ENCODE measurements around the gene RNF144B.

Gene RNF144B

GRCh38 chr6:18412068-18412467, 24.9 kb downstream of the RNF144B start:
- no peak for DNase-seq

DNA sequence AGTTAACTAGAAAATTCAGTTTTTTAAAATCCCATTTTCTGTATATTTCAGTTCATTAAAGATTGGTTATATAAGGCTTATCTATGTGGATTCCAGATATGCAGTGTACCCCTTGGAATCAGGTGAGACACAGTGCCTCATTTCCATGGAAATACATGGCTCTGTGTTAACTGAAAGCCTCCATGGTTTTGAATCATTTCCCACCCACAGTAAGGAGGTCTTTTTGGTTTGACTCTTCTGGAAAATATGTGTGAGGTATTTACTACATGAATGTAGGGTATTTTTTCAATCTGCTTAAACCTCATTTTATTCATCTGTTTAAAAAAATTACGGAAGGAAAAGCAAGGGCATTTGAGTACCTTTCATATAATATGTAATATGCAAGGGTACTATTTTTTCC, 25.5 kb downstream of the RNF144B start:
- no peak for DNase-seq

- no peak for DNase-seq
These were observed 26.2 kb downstream of the RNF144B start for GRCh38 chr6:18413381-18413780.

- no peak for DNase-seq
These were observed 27.0 kb downstream of the RNF144B start for GRCh38 chr6:18414116-18414515.

GRCh38 chr6:18415207-18415606, 28.1 kb downstream of the RNF144B start:
- DNase-seq, result no peak

GRCh38 chr6:18415671-18416340, 28.7 kb downstream of the RNF144B start:
- DNase-seq, result no peak

DNA sequence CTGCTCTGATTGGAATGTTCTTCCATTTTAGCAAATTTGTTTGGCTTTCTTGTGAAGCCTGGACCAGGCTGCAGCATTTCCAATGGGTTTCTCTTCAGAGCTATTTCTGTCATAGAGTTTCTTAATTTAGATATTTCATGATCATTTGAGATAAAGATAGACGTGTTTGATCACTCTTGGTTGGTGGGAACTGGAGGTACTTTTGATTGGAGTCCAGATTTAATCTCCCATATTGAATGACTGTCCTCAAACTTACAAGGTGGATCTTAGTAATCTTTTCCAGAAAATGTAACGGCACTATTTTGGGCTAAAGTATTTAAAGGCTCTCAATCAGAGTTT, 29.2 kb downstream of the RNF144B start:
- no peak for DNase-seq

GRCh38 chr6:18420328-18420727, 33.2 kb downstream of the RNF144B start:
- no peak for DNase-seq

GRCh38 chr6:18422136-18422535, 35.0 kb downstream of the RNF144B start:
- no peak for DNase-seq

DNA sequence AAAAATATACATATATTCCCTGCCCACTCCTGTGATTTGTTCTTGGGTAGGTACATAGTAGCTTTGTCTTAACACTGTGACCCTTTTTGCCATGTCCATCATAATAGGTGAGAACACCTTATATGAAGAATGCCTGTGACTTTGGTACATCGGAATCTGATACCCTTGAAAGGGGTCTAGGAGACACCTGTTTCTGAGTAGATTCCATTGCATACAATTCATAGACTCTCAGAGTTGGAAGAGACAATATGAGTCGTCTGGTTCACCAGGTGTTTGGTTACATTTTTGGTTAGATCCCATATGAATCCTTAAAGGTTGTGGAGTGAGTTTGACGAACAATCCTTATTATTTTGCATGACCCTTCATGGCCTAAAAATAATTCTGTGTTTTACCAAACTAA, 36.3 kb downstream of the RNF144B start:
- no peak for DNase-seq

- DNase-seq, result no peak
These were observed 37.1 kb downstream of the RNF144B start for GRCh38 chr6:18424201-18424600.

DNA sequence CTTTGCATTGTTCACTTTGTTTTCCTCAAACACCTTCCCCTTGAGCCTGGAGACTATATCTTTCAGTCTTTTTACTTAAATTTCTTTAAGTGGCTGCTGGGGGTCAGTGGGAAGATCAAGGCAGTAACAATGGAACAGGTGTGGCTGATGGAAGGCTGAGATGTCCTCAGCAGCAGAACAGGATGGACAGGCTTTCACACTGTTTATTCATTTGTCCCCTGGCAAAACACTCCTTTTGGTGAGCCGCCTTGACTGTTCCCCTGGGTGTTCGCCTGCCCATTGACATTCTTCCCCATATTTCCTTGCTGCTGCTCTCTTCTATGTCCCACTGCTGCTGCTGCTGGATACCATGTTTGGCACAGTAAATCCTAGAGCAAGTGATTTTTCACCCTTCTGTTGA, 38.1 kb downstream of the RNF144B start:
- no peak for DNase-seq

GRCh38 chr6:18427296-18427695, 40.1 kb downstream of the RNF144B start:
- DNase-seq, result no peak

DNA sequence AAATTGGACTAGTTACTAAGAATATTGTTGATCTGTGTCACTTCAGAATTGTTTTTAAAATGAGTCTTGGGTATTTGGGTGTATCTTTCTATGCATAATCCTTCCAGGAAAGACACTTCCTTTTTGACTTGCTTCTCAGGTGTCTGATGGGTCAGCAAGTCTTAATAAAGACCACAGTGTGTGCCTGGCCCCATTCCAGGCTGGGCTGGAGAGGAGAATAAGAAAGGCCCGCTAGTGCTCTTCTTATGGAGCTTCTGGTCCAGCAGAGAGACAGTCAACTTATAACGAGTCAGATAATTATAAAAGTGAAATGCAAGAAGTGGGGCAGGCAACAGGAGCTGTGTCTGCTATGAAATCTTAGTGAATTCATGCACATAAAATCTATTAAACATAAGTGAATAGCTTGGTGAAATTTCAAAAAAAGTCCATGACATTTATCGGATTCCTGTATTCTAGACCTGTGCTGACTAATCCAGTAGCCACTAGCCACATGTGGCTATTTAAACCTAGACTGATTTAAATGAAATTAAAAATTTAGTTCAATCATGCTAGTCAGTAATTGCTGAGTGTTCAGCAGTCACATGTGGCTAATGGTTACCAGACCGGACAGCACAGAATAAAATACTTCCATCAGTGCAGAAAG, 42.6 kb downstream of the RNF144B start:
- no peak for DNase-seq

DNA sequence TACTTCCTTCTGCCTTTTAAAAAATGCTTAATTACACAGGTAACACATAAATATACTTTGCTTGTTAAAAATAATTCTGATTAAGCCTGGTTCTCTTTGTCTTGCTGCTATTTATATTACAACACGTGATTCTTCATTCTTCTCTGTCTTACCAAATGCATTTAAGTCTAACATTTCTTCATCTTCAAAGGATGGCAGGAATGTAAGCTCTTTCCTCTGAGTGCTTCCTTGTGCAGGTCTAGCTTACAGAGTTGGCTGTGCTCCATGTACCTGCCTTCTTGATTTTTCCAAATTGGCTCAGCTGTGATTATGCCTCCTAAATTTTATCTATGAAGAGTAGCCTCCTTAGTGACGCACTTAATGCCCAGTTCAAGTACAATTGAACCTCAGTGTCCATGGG, 44.4 kb downstream of the RNF144B start:
- no peak for DNase-seq

GRCh38 chr6:18432180-18432579, 45.0 kb downstream of the RNF144B start:
- DNase-seq, result no peak

DNA sequence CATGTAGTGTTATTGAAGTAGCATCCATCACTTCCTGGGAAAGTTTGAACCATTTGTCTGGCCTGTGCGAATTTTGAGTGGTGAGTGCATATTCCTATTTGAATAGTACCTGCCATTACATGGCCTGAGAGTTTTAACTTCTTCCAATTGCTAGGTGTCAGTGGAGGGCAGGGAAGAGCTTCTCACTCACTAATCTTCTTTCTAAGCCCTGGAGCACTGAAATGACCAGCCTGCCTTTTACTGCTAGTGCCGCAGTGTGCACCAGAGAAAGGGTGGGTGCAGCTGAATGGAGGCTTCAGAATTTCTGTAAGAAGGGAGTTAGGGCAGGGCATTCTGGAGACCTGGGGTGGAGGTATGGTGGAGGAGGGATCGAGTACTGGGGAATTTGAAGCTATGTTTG, 45.5 kb downstream of the RNF144B start:
- no peak for DNase-seq

GRCh38 chr6:18433059-18433458, 45.9 kb downstream of the RNF144B start:
- no peak for DNase-seq

DNA sequence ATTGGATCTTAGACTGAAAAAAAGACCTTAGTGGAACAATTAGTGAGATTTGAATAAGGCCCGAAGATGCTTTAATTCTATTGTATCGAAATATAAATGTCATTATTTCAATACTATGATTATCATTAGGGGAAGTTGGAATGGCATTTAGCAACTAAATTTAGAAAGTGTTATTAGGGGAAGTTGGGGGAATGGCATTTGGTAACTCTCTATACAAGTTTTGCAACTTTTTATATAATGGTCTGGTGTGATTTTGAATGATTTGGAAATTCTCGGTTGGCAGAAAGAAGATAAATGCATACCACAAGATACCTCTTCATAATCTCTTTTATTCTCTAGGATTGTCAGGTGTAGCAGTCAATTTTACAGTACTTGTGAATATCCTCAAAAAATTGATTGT, 49.2 kb downstream of the RNF144B start:
- no peak for DNase-seq

GRCh38 chr6:18439581-18439980, 52.4 kb downstream of the RNF144B start:
- no peak for DNase-seq

- no peak for DNase-seq
These were observed 54.3 kb downstream of the RNF144B start for GRCh38 chr6:18441251-18441979.

- DNase-seq, result no peak
These were observed 57.0 kb downstream of the RNF144B start for GRCh38 chr6:18444111-18444510.

GRCh38 chr6:18445228-18445627, 58.1 kb downstream of the RNF144B start:
- DNase-seq, result no peak

- no peak for DNase-seq
These were observed 59.6 kb downstream of the RNF144B start for GRCh38 chr6:18446771-18447170.

Measured in CD4-positive, alpha-beta T cell treated with Interleukin-6 for 4 hours (primary cell).